ENCODE measurements around the gene KLK15.
"Not testable (repeated sequence)": the region's sequence is repeated elsewhere in the genome, so short reads cannot be mapped to it uniquely, and the experiment has no call there.

KLK15 gene

DNA sequence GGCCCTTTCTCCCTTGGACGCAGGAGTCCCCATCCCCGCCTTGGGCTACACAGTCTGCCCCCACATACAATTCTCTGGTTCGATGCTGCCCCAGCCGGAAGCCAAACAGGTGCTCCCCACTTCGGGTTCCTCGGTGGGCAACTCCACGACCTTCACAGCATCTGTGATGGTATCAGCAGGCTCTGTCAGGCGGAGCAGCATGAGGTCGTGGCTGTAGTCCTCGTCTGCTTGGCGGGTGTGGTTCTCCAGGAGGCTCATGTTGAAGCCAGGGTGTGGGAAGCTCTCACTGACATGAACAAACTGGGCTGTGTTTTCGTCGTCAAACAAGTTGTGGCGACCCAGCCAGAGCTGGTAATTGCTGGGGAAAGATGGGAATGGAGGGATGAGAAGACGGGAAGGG, 13.3 kb downstream of the KLK15 start:
- no peak for DNase-seq

DNA sequence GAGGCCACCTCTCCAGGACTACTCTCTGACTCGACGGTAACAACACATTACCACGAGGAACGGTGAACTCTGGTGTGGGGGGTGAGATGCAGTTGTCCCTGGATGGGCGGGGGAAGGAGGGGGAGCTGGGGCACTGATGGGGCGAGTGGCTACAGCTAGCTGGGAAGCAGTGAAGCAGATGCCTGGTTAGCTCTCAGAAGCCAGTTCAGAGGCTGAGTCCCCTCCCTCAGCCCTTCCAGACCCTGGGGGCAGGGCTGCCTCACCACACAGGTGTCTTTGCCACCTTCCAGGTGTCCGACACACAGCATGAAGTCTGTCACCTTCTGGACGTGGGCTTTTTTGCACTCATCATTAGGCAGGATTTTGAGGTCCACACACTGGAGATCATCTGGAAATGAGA, 13.7 kb downstream of the KLK15 start:
- no peak for DNase-seq

DNA sequence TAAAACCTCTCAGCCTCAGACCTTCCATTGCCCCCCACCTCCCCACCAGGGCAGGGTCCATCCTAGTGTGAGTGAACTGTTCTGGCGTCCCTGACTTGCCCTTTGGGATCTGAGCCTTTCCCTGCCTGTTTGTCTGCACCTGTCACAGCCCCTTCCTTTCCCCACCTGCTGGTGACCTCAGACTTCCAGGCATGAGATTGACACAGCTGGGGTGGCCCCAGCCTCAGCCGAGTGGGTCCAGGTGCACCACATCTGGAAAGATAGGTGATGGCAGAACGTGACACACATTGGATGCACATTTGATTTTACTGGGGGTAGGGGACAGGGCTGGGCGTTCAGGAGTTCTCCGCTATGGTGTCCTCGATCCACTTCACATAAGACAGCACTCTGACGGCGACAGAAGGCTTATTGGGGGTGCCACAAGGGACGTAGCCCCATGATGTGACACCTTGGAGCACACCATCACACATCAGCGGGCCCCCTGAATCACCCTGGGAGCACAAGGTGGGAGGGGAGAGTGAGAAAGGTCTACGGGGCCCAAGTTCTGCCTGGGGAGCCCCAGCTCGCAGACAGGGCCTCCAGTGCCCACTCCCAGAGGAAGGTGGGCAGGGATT, 14.4 kb downstream of the KLK15 start:
- DNase-seq, result no peak

DNA sequence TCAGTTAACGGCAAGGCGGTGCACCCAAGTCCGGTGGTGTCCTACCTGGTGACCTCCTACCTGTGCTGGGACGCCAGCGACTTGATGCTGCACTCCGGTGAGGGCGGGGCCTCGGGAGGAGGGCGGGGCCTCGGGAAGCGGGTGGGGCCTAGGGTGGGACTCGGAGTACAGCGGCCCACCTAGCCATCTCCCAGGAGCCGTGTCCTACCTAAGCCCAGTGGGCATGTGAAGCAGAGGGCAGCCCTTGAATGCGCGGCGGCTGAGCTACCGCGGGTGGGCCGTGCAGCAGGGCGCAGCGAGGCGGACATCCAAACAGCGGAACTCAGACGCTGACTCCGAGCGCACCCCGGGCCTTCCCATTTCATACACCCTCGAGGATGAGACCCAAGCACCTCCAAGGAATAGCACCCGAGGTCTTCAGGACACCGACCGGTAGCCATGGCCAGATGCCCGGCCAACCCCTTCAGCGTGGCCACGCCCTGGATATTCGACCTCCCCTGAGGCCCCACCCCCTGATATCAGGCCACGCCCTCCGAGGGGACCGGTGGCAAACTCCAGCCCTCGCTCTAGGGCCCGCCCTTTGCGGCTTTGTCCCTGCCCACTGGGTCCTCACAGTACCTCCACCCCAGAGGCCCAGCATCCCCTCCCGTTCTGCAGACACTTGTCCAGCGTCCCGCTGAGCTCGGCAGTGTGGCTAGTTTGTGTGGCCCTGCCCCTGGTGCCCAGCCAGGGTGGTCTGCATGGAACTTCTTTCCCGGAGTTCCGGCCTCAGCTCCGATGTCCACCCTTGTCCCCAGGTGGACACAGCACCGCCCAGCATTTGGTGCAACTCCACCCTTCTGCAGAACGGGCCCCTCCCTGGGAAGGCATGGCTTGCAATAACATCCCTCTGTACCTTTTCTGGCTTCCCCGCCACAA, 15.2 kb downstream of the KLK15 start:
- no peak for DNase-seq

DNA sequence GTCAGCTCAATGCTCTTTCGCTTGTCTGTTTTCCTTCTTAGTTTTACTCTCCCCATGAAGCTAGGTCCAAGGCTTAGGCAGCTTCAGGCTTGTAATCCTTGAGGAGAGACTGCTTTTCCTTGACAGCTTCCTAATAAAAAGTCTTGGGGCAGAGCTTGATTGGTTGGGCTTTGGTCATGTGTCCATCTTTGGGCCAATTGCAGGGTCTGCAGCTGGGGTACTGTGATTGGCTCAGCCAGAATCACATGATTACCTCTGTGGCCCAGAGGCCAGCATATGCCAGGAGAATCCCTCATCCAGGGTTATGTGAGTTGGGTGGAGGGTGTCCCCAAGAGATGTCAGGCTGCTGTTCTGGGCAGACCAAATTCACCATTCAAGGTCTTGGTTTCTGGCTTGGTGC, 17.9 kb downstream of the KLK15 start:
- no peak for DNase-seq

DNA sequence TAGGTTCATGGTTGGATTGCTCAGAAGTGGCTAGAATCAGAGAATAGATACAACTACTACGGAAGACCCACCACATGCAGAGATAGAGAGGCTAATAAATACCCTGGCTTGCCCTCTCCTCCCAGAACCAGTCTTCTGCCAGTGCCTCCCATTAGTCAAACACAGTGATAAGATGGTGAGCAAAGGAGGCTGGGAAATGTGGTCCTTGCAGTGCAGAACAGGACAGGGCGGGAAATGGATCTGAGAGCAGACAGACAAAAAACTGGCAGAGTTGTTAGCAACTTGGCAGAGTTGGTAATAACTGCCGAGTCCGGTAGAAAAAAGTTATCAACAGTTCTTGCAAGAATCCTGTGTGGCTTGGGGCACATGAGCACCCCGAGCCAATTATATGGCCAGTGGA, 18.5 kb downstream of the KLK15 start:
- DNase-seq, result no peak

DNA sequence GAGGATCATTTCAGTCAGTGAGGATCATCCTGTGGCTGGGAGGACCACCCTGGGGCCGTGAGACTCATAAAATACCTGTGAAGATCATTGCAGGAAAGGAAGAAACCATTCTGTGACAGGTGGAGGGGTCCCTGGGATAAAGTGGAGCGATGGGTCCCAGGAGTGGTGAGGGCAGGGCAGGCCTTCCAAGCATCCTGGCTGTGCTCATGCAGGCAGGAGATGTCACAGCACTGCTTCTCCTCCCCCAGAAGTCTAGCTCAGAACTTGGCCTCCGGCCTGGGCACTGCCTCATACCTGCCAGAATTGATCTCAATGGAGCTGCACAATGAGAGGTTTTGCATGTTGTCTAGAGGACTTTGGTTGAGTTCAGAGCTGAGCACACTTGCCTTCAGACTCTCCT, 20.9 kb downstream of the KLK15 start:
- DNase-seq, result no peak

DNA sequence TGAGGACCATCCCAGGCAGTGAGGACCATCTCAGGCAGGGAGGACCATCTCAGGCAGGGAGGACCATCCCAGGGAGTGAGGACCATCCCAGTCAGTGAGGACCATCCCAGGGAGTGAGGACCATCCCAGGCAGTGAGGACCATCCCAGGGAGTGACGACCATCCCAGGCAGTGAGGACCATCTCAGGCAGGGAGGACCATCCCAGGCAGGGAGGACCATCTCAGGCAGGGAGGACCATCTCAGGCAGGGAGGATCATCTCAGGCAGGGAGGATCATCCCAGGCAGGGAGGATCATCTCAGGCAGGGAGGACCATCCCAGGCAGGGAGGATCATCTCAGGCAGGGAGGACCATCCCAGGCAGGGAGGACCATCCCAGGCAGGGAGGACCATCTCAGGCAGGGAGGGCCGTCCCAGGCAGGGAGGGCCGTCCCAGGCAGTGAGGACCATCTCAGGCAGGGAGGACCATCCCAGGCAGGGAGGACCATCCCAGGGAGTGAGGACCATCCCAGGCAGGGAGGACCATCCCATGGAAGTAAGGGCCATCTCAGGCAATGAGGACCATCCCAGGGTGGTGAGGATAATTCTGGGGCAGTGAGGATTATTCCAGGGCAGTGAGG, 21.6 kb downstream of the KLK15 start:
- DNase-seq, result not testable (repeated sequence)

DNA sequence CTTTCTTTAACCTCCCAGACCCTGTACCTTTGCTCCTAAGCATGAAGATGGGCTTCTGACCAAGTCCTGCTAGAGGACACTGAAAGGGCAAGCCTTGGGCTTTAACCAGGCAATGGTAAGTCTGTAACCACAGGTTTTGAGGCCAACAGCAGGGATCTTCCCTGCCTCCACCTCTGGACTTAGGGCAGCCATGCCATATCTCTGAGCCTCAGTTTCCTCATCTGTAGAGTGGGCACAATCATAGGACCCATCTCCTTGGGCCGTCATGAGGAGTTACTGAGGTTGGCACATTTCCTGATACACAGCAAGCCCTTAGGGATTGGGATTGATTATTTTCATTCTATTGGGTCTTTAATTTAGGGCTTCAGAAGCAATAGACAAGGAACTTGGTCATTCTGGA, 24.5 kb downstream of the KLK15 start:
- DNase-seq, result no peak

DNA sequence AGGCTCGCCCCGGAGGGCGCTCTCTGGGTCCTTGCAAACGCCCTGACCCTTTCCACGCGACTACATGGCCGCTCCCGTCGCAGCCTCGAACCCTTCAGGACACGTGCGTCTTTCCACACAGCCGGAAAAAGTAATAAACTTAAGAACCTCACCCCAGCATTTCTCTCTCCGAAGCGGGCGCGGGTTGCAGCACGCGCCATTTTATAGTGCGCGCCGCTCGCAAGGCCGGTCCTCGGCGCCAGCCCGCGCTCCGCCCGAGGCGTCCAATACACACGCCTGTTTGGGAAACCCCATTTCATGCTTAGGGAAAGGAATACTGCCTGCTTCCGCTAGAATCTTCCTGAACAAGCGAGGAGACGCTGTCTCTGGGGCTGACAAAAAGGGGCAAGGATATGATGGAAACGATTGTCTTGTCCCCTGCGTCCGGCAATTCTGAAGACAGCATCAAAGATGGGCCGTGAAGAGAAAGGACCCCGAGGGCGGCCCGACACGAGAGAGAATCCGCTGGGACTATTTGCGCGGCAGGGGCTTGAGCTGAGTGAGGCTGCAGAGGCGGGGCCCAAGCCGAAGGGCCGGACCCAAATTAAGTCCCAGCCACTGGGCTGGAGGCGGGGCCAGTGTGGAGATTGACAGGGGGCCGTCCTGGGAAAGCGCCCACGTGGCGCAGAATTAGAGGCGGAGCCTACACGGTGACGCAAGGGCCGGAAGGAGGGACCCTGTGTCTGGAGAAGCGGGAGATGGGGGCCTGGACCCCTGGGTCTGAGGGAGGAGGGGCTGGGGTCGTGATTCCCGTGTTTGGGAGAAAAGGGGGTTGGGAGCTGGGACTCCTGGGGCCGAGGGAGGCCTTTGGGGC, 28.7 kb downstream of the KLK15 start:
- DNase-seq, result peak; percentile 96

DNA sequence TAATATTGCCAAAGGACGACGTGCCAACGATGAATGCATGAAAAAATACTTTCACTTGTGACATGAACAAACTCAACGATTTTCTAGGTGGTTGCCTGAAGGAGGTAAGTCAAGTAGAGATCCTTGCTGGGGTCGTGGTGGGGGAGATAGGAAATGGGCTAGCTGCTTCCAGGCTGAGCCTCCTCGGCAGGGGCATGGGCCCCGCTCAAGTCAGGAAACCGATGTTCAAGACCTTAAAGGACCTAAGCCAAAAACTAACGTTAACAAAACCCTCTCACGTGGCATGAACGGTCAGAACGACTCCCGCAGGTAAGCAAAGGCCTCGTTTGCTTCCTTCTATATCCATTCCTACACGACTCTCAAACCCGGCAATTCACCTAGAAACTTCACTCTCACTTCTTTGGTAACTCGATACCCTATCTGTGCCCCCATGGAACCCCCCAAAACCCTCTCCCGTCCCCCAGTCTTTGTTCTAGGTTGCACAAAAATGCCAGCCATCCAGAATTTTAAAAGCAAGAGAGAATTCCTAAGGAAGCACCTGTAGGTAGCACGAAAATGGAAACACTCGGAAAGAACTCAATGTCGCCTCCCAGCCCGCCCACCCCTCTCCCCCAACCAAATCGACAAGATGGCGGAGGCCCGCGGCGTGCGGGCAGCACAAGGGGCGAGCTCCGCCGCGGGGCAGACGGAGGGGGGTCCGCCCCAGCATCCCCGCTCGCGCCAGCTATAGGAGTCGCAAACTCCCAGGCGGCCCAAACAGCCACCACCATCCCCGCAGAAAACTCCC, 29.5 kb downstream of the KLK15 start:
- DNase-seq, result peak; percentile 9

DNA sequence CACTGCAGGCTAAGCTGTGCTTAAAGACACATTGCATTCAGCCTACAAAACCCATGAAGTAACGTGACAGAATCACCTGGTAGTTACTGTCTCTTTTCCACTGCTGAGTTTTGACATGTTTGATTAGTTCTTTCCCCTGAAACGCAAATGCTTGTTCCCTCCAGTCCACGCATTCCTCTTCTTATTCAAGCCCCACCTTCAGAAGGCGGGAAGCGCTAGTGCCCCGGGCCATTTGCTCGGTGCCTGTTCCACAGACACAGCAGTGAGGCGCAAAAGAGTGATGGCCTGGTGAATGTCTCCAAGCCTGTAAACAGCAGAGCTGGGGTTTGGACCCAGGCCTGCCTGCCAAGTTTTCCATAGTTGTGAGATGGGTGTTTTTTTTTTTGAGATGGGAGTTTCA, 32.3 kb downstream of the KLK15 start:
- no peak for DNase-seq

DNA sequence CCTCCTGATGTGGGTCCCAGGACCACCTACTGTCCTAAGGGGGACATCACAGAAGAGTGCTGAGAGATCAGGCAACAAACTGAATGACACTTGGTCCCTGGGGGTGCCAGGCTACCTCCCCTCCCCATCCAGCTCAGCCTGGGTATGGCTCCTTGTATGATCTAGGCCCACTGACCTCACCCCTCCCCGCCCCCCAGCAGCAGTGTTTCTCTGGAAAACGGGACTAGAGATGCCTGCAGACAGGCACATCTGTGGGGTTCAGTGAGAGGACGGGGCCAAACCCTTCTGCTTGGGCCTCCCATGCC, 33.9 kb downstream of the KLK15 start:
- DNase-seq, result no peak

DNA sequence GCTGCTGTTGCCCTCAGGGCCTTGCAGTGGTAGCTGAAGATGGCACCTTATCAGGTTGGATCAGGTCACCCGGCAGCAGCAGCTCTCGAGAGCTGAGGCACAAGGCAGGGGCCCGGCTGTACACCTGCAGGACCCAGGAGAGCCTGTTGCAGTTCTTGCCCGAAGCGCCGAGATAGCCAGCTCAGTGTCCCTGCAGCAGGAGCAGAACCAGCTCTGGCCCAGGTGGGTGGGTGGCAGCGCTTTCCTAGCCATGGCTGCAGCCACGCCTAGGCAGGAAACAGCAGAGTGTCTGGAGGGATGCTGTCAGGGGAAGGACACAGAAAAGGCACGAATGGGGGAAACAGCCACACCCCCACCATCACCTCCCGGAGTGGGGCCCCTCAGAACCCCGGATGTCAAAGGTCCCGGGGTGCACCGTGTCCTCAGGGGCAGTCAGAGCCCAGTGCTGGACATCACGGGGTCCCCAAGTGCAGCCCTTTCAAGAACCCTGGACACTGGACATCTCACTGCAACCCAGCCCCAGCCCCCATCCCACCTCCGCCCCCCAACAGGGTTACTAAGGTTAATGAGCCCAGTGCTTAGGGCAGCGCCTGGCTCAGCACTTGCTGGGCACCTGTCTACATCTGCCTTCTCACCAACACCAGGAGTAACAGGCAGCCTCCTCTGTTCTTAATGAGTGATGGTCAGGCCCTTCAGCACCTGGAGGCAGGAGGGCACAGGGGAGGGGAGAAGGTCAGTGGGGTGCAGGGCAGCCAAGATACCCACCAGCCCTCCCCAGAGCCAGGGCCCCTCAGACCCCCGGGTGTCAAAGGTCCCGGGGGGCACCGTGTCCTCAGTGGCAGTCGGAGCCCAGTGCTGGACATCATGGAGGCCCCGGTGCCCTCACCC, 34.5 kb downstream of the KLK15 start:
- no peak for DNase-seq

DNA sequence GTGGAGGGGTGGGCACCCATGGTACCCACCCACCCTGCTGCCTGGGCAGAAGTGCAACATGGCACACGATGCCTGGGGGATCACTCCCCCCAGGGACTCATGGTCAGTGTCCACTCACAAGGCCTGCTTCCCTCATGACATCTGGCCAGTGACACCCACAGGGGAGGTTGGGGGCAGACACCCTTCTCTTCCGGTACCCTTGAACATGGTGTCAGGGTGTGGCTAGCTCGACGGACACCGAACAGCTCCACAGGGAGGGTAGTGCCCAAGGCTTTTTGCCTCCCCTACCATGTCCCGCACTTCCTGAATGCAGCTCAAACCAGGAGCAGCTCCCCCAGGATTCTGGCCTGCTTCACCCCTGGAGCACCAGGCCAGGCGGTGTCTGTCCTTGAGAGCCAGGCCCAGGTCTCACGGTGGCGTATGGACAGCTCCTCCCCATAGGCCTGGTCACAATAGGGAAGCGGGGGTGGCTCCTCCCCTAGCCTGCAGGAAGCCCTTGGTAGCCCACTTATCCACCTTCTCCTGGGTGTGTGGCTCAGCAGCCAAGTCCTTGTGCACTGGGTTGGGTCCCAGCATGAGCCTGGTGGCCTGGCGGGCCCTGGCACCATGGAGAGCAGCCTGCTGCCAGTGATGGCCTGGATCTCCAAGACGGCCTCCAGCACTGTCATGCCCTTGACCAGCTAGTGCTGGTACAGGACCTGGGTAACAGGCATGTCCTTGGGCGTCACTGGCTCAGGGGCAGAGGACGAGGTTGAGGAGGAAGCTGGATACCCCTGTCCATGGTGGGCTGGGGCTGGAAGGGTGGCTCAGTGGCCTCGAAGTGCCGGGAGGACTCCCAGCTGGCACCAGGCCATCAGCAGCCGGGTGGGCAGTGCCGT, 35.4 kb downstream of the KLK15 start:
- DNase-seq, result no peak

DNA sequence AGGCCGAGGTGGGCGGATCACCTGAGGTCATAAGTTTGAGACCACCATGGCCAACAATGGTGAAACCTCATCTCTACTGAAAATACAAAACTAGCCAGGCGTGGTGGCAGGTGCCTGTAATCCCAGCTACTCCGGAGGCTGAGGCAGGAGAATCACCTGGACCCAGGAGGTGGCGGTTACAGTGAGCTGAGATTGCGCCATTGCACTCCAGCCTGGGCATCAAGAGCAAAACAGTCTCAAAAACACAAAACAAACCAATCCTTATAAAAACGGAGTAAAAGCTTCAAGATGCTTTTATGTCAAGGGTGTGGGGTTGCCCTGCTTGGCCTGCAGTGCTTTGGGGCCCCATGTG, 36.0 kb downstream of the KLK15 start:
- DNase-seq, result no peak

DNA sequence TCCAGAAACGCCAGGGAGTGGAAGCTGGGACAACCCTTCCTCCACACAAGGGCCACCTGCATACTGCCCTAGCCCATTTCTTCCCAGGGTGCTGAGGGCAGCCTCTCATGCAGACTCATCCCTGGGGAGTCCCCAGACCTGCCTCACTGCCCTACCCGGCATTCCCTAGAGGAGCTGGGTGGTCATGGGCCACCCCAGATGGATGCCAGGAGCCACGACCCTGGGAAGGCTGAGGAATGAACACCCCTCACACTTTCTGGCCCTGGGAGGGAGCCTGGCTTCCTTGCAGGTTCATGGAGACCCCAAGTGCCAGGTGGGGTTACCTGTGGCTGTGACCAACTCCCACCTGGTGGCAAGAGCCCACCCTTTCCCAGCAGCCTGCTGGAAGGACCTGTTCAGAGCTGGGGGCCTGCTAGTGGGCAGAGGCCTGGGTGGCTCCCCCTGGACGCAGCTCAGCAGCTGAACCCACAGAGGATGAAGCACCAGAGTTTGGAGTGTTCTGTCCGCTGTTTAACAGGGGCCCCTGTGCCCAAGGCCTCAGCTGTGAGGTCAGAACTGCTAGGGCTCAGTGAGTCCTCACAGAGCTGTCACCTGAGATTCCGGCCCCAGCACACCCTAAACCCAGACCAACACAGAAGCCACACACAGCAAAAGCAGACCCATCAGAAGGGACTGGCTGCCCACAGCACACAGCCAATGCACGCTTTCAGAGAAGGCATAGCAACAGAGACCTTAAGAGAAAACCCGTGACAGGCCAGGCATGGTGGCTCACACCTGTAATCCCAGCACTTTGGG, 36.5 kb downstream of the KLK15 start:
- no peak for DNase-seq

DNA sequence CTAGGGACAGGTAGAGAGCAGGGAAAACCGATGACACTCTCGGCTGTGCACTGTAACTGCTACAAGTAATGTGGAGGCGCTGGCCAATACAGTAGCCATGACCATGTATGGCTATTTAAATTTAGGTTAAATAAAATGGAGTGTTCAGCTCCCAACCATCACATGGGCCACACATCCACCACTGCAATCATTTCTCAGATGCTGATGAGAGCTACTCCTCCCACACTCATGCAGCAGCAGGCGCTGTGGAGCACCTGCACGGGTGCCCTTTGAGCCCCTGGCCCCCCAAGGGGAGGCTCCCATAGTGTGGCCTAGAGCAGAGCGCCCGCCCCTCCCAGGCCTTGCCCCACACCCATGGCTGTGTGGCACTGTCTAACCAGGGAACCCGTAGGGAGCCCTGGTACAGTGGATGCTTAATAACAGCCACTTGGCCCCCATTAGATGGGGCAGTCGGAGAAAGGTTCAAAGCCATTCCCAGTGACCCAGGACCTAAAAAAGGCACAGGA, 37.2 kb downstream of the KLK15 start:
- DNase-seq, result no peak

DNA sequence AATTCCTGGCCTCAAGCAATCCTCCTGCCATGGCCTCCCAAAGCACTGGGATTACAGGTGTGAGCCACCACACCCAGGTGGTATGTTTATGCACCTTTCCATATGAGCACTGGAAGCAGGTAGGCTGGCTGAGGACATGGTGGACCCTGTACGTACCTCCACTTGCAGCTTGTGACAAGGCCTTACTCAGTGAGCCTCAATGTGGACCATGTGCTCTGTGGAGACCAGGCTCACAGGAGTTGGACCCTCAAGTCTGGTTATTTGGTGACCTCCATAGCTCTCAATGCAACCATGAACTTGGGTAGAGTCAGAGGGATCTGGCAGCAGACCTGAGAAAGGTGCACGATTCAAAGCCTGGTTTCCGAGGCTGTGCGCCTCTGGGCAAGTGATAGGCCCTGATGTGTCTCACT, 37.7 kb downstream of the KLK15 start:
- no peak for DNase-seq
